Measurements from ENCODE around the gene STPG2.
"Not testable (repeated sequence)": the region's sequence is repeated elsewhere in the genome, so short reads cannot be mapped to it uniquely, and the experiment has no call there.

Gene STPG2

GRCh38 chr4:97646997-97647396 lies 496.3 kb downstream of the STPG2 start:
- DNase-seq (ENCODE audit: low read depth in 2 of 3, low spot score in 2 of 3), result no peak

GRCh38 chr4:97645071-97645821 lies 498.0 kb downstream of the STPG2 start:
- DNase-seq (ENCODE audit: low read depth in 2 of 3, low spot score in 2 of 3), result no peak

DNA sequence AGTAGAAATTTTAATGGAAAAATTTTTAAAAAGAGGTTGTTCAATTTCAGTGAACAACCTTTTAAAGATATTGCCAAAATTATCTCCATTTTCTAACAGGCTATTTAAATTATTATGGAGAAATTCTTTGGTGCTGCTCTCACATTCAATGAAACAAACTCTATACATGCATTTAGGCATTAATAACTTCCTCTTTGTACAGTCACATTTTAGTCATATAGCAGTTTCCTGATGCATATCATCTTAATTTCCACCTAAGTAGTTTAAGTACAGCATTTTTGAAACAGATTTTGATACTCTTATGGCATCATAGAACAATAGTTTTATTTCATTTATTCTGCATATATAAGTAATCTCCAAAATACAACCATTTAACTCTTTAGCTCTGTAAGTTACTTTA lies 500.1 kb downstream of the STPG2 start:
- no peak for DNase-seq (ENCODE audit: low read depth in 2 of 3, low spot score in 2 of 3)

DNA sequence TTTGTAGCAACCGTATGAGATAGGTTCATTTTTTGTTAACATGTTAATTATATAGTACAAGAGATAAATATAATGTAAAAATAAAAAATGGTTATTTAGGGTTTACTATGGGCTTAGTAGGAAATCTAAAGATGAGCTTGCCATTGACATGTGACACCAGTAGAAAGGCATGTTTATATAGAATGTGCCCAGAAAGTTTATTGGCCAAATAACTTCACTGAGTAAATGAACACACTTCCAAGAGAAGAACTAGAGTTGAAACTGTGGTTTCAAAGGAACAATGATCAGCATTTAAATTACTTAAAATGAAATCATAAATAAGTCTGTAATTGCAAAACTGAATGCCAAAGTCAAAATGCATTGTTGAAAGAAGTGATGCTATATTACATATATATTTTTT lies 503.3 kb downstream of the STPG2 start:
- no peak for DNase-seq (ENCODE audit: low read depth in 2 of 3, low spot score in 2 of 3)

- not testable (repeated sequence) for DNase-seq (ENCODE audit: low read depth in 2 of 3, low spot score in 2 of 3)
Observed at GRCh38 chr4:97633831-97634230, 509.4 kb downstream of the STPG2 start.

DNA sequence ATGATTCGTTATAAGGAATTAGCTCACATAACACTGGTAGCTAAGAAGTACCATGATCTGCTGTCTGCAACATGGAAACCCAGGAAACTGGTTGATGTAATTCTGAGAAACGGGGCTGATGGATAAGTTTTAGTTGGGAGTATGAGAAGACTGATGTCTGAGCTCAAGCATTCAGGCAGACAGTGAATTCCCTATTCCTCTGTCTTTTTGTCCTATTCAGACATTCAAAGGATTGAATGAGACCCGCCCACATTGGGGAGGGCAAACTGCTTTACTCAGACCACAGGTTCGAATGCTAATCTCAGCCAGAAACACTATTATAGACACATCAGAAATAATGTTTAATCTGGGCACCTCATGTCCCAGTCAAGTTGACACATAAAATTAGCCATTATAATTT lies 515.5 kb downstream of the STPG2 start:
- DNase-seq (ENCODE audit: low read depth in 2 of 3, low spot score in 2 of 3), result no peak

DNA sequence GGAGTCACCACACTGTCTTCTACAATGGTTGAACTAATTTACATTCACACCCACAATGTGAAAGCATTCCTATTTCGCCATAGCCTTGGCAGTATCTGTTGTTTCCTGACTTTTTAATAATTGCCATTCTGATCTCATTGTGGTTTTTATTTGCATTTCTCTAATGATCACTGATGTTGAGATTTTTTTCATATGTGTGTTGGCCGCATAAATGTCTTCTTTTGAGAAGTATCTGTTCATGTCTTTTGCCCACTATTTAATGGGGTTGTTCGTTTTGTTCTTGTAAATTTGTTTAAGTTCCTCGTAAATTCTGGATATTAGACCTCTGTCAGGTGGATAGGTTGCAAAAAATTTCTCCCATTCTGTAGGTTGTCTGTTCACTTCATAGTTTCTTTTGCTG lies 519.1 kb downstream of the STPG2 start:
- no peak for DNase-seq (ENCODE audit: low read depth in 2 of 3, low spot score in 2 of 3)

- no peak for DNase-seq (ENCODE audit: low read depth in 2 of 3, low spot score in 2 of 3)
Observed at GRCh38 chr4:97605932-97606331, 537.3 kb downstream of the STPG2 start.

DNA sequence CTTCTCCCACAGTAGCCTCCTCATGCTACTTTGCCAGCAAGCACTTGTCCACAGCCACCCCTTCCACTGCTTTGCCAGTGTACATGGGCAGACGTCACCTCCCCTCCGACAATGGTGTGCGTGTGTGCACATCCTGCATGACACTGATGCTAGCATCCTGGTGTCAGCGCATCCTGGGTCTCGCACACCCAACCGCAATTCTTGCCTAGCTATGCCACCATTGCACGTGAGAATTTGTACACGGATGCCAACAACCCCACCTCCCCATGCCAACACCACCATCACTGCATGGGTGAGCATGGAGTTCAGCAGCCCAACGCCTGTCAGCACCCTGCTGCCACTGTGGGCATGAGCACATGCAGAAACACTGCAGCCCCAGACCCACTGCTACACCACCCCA lies 550.0 kb downstream of the STPG2 start:
- no peak for DNase-seq (ENCODE audit: low read depth in 2 of 3, low spot score in 2 of 3)

DNA sequence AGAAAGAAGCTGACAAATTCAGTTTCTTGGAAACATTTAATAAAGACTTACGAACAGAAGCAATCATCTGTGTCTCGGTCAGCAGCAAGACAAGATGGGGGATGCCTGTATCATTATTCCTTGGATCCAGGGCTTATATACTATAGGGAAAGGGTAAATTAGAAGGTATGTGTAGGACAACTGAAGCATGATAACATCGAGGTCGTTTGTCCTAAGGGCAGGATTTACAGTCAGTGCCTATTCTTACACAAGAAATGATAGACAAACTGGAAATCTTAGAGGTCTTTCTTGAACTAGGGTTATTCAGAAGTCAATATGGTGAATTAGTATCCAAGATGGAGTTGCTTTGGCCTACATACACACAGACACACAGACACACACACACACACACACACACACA lies 553.0 kb downstream of the STPG2 start:
- no peak for DNase-seq (ENCODE audit: low read depth in 2 of 3, low spot score in 2 of 3)

GRCh38 chr4:97589481-97590196 lies 553.6 kb downstream of the STPG2 start:
- DNase-seq (ENCODE audit: low read depth in 2 of 3, low spot score in 2 of 3), result no peak

- DNase-seq (ENCODE audit: low read depth in 2 of 3, low spot score in 2 of 3), result no peak
Observed at GRCh38 chr4:97587912-97588311, 555.4 kb downstream of the STPG2 start.

DNA sequence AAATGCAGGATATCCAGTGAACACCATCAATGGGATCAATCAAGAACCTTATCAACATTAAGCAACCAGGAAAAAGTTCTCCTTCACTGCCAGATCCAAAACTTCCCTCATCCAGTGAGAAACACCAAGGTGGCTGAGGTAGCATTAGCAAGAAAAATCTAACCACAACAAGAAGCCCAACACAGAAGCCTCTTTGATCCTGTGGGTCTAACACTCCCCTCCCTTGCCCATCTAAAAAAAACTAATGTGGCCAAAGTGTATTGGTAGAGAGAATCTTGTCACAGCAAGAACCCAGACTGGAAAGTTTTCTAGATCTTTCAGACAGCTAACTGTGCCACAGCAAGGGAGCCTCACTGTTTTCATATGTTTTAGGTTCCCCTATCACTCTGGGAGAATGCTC lies 558.0 kb downstream of the STPG2 start:
- DNase-seq (ENCODE audit: low read depth in 2 of 3, low spot score in 2 of 3), result no peak

DNA sequence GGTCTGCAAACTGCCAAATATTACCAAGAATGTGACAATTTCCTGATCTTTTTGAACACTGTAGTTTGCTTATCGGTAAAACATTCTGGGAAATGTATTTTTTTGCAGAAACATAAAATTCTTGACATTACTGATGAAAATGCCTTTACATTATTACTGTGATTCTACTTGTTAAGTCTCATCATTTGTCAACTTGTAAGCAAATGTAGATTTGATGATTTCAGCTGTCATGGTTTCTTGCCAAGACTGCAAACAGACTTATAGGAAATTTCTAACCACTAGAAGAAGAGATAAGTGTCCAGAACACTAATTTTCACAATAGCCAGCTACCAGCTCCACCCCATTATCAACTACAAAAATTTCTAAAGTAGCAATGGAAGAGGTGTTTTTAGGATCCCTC lies 560.4 kb downstream of the STPG2 start:
- DNase-seq (ENCODE audit: low read depth in 2 of 3, low spot score in 2 of 3), result no peak

DNA sequence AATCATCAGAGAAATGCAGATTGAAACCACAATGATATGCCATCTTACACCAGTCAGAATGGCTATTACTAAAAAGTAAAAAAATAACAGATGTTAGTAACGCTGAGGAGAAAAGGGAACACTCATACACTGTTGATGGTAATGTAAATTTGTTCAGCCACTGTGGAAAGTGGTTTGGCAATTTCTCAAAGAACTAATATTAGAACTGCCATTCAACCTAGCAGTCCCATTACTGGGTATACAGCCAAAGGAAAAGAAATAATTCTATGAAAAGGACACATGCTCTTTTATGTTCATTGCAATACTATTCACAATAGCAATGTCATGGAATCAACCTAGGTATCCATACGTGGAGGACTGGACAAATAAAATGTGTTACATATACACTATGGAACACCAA lies 566.3 kb downstream of the STPG2 start:
- no peak for DNase-seq (ENCODE audit: low read depth in 2 of 3, low spot score in 2 of 3)

DNA sequence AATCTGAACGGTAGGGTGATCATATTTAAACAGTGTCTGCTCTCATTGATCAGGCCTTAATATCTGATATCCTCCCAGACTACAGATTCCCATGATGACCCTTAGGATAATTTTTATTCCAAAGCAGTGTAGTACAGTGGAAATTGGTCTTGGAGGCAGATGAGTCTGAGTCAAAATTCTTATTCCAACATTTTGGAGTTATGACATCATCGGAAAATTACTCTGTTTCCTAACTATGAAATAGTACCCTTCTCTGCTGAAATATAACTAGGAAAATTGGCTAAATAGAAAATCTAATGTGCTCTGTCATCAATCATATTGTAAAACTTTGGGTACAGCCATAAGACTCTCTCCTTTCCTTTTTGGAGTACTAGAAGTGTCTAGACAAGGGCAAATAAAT lies 583.3 kb downstream of the STPG2 start:
- DNase-seq (ENCODE audit: low read depth in 2 of 3, low spot score in 2 of 3), result no peak

DNA sequence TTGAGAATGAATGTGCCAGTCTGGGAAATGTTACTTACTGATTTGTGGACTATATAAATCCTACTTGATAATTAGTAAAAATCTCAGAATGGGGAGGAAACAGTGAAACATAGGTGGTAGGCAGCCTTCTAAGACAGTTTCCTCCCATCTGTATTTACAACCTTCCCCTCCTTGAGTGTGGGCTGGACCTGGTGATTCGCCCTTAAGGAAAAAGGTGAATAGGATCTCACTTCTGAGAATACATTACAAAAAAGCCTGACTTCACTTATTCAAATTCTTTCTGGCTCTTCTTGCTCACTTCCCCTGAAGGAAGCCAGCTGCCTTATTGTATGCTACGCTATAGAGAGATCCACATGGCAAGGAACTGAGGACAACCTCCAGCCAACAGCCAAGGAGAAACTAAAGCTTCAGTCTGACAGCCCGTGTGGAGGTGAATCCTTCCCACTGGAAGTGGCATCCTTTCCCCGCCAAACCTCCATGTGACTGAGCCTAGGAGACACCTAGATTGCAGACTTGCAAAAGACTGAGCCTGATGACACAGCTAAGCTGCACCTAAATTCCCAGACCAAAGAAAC lies 585.0 kb downstream of the STPG2 start:
- DNase-seq (ENCODE audit: low read depth in 2 of 3, low spot score in 2 of 3), result no peak

- not testable (repeated sequence) for DNase-seq (ENCODE audit: low read depth in 2 of 3, low spot score in 2 of 3)
Observed at GRCh38 chr4:97550637-97551036, 592.6 kb downstream of the STPG2 start.

DNA sequence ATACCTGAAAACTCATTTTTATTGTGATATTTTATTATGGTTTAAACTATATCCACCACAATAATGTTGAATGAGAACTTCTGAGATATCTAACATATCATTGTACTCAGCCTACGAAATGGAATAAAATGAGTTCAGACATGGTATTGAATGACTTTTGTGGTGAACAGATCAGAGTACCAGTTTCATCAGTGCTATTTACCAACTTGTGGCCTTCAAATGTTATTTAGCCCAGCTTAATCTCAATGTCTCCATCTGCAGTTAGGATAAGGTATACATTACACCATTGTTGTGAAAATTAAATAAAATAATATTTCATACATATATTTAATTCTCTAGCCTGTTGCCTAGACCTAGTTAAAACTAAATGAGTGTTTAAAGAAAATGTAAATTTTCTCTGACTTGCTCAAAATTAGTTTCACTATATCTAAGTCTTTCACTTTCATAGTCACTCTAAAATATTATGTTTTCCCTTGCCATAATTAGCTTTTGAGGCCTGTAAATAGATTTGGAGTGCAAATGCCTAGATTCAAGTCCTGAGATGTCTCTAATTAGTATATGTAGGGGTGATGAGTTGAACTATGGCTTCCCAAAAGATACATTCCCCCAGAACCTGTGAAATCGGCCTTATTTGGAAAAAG lies 594.2 kb downstream of the STPG2 start:
- DNase-seq (ENCODE audit: low read depth in 2 of 3, low spot score in 2 of 3), result no peak

GRCh38 chr4:97548186-97548585 lies 595.1 kb downstream of the STPG2 start:
- DNase-seq (ENCODE audit: low read depth in 2 of 3, low spot score in 2 of 3), result no peak

DNA sequence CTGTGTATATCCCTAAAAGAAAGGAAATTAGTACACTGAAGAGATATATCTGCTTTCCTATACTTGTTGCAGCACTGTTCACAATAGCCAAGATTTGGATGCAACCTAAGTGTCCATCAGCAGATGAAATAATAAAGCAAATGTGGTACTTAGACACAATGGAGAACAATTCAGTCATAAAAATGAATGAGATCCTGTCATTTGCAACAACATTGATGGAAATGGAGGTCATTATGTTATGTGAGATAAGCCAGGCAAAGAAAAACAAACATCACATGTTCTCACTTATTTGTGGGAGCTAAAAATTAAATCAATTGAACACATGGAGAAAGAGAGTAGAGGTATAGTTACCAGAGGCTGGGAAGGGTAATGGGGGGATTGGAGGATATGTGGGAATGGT lies 611.9 kb downstream of the STPG2 start:
- DNase-seq (ENCODE audit: low read depth in 2 of 3, low spot score in 2 of 3), result no peak

GRCh38 chr4:97530676-97531075 lies 612.6 kb downstream of the STPG2 start:
- DNase-seq (ENCODE audit: low read depth in 2 of 3, low spot score in 2 of 3), result no peak

All from activated CD8-positive, alpha-beta memory T cell treated with anti-CD3 and anti-CD28 coated beads for 48 hours (primary cell).